ENCODE data around the gene ARTN.

The ARTN gene

GRCh38 chr1:43933386-43934100 lies at the start of gene ARTN:
Gene ARTN, plus strand, starts transcription at chr1:43933801. Its CDS starts 1,856 bp downstream, at chr1:43935657.
- H3K4me1 ChIP-seq (ENCODE audit: control insufficient read depth in 1 of 2, insufficient read depth in 2 of 2, low read length in 2 of 2), result peaks cover 15 to 21% of the 10 kb centered on the region in 2 donors
- H3K4me3 ChIP-seq (ENCODE audit: low read depth in 1 of 2, low read length in 2 of 2), result peak within 1 kb of the TSS; percentile 53
- no peak within 1 kb of the TSS for H3K27ac ChIP-seq (ENCODE audit: low read depth, low read length)
- peak within 1 kb of the TSS; percentile 7 to 20 for H3K9ac ChIP-seq (ENCODE audit: low read depth in 1 of 2, low read length in 2 of 2)
- no peaks in the 10 kb centered on the region for H3K9me3 ChIP-seq (ENCODE audit: control insufficient read depth in 1 of 2, low read length in 2 of 2)
- peaks cover 0 to 6% of the 10 kb centered on the region in 2 donors for H3K27me3 ChIP-seq (ENCODE audit: control insufficient read depth in 1 of 2, insufficient read depth in 2 of 2, low read length in 2 of 2)
- H3K36me3 ChIP-seq (ENCODE audit: control insufficient read depth in 1 of 2, insufficient read depth in 2 of 2, low read length in 2 of 2), result no peaks in the 10 kb centered on the region

GRCh38 chr1:43885279-43885801 lies 48.3 kb upstream of the ARTN start:
- no peaks in the 10 kb centered on the region for H3K36me3 ChIP-seq (ENCODE audit: control insufficient read depth in 1 of 2, insufficient read depth in 2 of 2, low read length in 2 of 2)
- no peaks in the 10 kb centered on the region for H3K9me3 ChIP-seq (ENCODE audit: control insufficient read depth in 1 of 2, low read length in 2 of 2)
- no peaks in the 10 kb centered on the region for H3K4me1 ChIP-seq (ENCODE audit: control insufficient read depth in 1 of 2, insufficient read depth in 2 of 2, low read length in 2 of 2)
- H3K27me3 ChIP-seq (ENCODE audit: control insufficient read depth in 1 of 2, insufficient read depth in 2 of 2, low read length in 2 of 2), result no peaks in the 10 kb centered on the region
- no peak overlapping the region for H3K9ac ChIP-seq (ENCODE audit: low read depth in 1 of 2, low read length in 2 of 2)
- H3K27ac ChIP-seq (ENCODE audit: low read depth, low read length), result no peak overlapping the region
- H3K4me3 ChIP-seq (ENCODE audit: low read depth in 1 of 2, low read length in 2 of 2), result no peak overlapping the region

- Histone ChIP-seq H3K9me3 (ENCODE audit: control insufficient read depth in 1 of 2, low read length in 2 of 2) (no peaks in the 10 kb centered on the region), H3K4me1 (ENCODE audit: control insufficient read depth in 1 of 2, insufficient read depth in 2 of 2, low read length in 2 of 2) (no peaks in the 10 kb centered on the region), H3K4me3 (ENCODE audit: low read depth in 1 of 2, low read length in 2 of 2) (no peak overlapping the region), H3K36me3 (ENCODE audit: control insufficient read depth in 1 of 2, insufficient read depth in 2 of 2, low read length in 2 of 2) (no peaks in the 10 kb centered on the region), H3K27ac (ENCODE audit: low read depth, low read length) (no peak overlapping the region), H3K9ac (ENCODE audit: low read depth in 1 of 2, low read length in 2 of 2) (no peak overlapping the region), H3K27me3 (ENCODE audit: control insufficient read depth in 1 of 2, insufficient read depth in 2 of 2, low read length in 2 of 2) (no peaks in the 10 kb centered on the region)
Observed at GRCh38 chr1:43887748-43888147, 45.9 kb upstream of the ARTN start.

- no peak overlapping the region for H3K4me3 ChIP-seq (ENCODE audit: low read depth in 1 of 2, low read length in 2 of 2)
- no peaks in the 10 kb centered on the region for H3K4me1 ChIP-seq (ENCODE audit: control insufficient read depth in 1 of 2, insufficient read depth in 2 of 2, low read length in 2 of 2)
- no peak overlapping the region for H3K9ac ChIP-seq (ENCODE audit: low read depth in 1 of 2, low read length in 2 of 2)
- no peak overlapping the region for H3K27ac ChIP-seq (ENCODE audit: low read depth, low read length)
- H3K36me3 ChIP-seq (ENCODE audit: control insufficient read depth in 1 of 2, insufficient read depth in 2 of 2, low read length in 2 of 2), result no peaks in the 10 kb centered on the region
- H3K27me3 ChIP-seq (ENCODE audit: control insufficient read depth in 1 of 2, insufficient read depth in 2 of 2, low read length in 2 of 2), result no peaks in the 10 kb centered on the region
- H3K9me3 ChIP-seq (ENCODE audit: control insufficient read depth in 1 of 2, low read length in 2 of 2), result no peaks in the 10 kb centered on the region
Observed at GRCh38 chr1:43890815-43891214, 42.8 kb upstream of the ARTN start.

- Histone ChIP-seq H3K4me3 (ENCODE audit: low read depth in 1 of 2, low read length in 2 of 2) (no peak overlapping the region), H3K36me3 (ENCODE audit: control insufficient read depth in 1 of 2, insufficient read depth in 2 of 2, low read length in 2 of 2) (peaks cover 0 to 1% of the 10 kb centered on the region in 2 donors), H3K9me3 (ENCODE audit: control insufficient read depth in 1 of 2, low read length in 2 of 2) (no peaks in the 10 kb centered on the region), H3K4me1 (ENCODE audit: control insufficient read depth in 1 of 2, insufficient read depth in 2 of 2, low read length in 2 of 2) (no peaks in the 10 kb centered on the region), H3K9ac (ENCODE audit: low read depth in 1 of 2, low read length in 2 of 2) (no peak overlapping the region), H3K27ac (ENCODE audit: low read depth, low read length) (no peak overlapping the region), H3K27me3 (ENCODE audit: control insufficient read depth in 1 of 2, insufficient read depth in 2 of 2, low read length in 2 of 2) (no peaks in the 10 kb centered on the region)
Observed at GRCh38 chr1:43893006-43893405, 40.6 kb upstream of the ARTN start.

GRCh38 chr1:43898981-43899380 lies 34.6 kb upstream of the ARTN start:
- Histone ChIP-seq H3K9ac (ENCODE audit: low read depth in 1 of 2, low read length in 2 of 2) (no peak overlapping the region), H3K36me3 (ENCODE audit: control insufficient read depth in 1 of 2, insufficient read depth in 2 of 2, low read length in 2 of 2) (peaks cover 0 to 8% of the 10 kb centered on the region in 2 donors), H3K27ac (ENCODE audit: low read depth, low read length) (no peak overlapping the region), H3K4me3 (ENCODE audit: low read depth in 1 of 2, low read length in 2 of 2) (no peak overlapping the region), H3K27me3 (ENCODE audit: control insufficient read depth in 1 of 2, insufficient read depth in 2 of 2, low read length in 2 of 2) (no peaks in the 10 kb centered on the region), H3K9me3 (ENCODE audit: control insufficient read depth in 1 of 2, low read length in 2 of 2) (no peaks in the 10 kb centered on the region), H3K4me1 (ENCODE audit: control insufficient read depth in 1 of 2, insufficient read depth in 2 of 2, low read length in 2 of 2) (no peaks in the 10 kb centered on the region)

GRCh38 chr1:43900386-43900785 lies 33.2 kb upstream of the ARTN start:
- H3K4me3 ChIP-seq (ENCODE audit: low read depth in 1 of 2, low read length in 2 of 2), result no peak overlapping the region
- H3K9ac ChIP-seq (ENCODE audit: low read depth in 1 of 2, low read length in 2 of 2), result no peak overlapping the region
- no peak overlapping the region for H3K27ac ChIP-seq (ENCODE audit: low read depth, low read length)
- no peaks in the 10 kb centered on the region for H3K4me1 ChIP-seq (ENCODE audit: control insufficient read depth in 1 of 2, insufficient read depth in 2 of 2, low read length in 2 of 2)
- peaks cover 0 to 8% of the 10 kb centered on the region in 2 donors for H3K36me3 ChIP-seq (ENCODE audit: control insufficient read depth in 1 of 2, insufficient read depth in 2 of 2, low read length in 2 of 2)
- no peaks in the 10 kb centered on the region for H3K9me3 ChIP-seq (ENCODE audit: control insufficient read depth in 1 of 2, low read length in 2 of 2)
- no peaks in the 10 kb centered on the region for H3K27me3 ChIP-seq (ENCODE audit: control insufficient read depth in 1 of 2, insufficient read depth in 2 of 2, low read length in 2 of 2)

- H3K4me3 ChIP-seq (ENCODE audit: low read depth in 1 of 2, low read length in 2 of 2), result no peak overlapping the region
- H3K9me3 ChIP-seq (ENCODE audit: control insufficient read depth in 1 of 2, low read length in 2 of 2), result no peaks in the 10 kb centered on the region
- H3K36me3 ChIP-seq (ENCODE audit: control insufficient read depth in 1 of 2, insufficient read depth in 2 of 2, low read length in 2 of 2), result peaks cover 0 to 8% of the 10 kb centered on the region in 2 donors
- no peak overlapping the region for H3K27ac ChIP-seq (ENCODE audit: low read depth, low read length)
- no peaks in the 10 kb centered on the region for H3K27me3 ChIP-seq (ENCODE audit: control insufficient read depth in 1 of 2, insufficient read depth in 2 of 2, low read length in 2 of 2)
- H3K9ac ChIP-seq (ENCODE audit: low read depth in 1 of 2, low read length in 2 of 2), result no peak overlapping the region
- H3K4me1 ChIP-seq (ENCODE audit: control insufficient read depth in 1 of 2, insufficient read depth in 2 of 2, low read length in 2 of 2), result no peaks in the 10 kb centered on the region
Observed at GRCh38 chr1:43901196-43901961, 32.2 kb upstream of the ARTN start.

GRCh38 chr1:43902058-43902831 lies 31.4 kb upstream of the ARTN start:
- Histone ChIP-seq H3K36me3 (ENCODE audit: control insufficient read depth in 1 of 2, insufficient read depth in 2 of 2, low read length in 2 of 2) (peaks cover 0 to 8% of the 10 kb centered on the region in 2 donors), H3K4me3 (ENCODE audit: low read depth in 1 of 2, low read length in 2 of 2) (no peak overlapping the region), H3K4me1 (ENCODE audit: control insufficient read depth in 1 of 2, insufficient read depth in 2 of 2, low read length in 2 of 2) (no peaks in the 10 kb centered on the region), H3K27ac (ENCODE audit: low read depth, low read length) (no peak overlapping the region), H3K9me3 (ENCODE audit: control insufficient read depth in 1 of 2, low read length in 2 of 2) (no peaks in the 10 kb centered on the region), H3K9ac (ENCODE audit: low read depth in 1 of 2, low read length in 2 of 2) (no peak overlapping the region), H3K27me3 (ENCODE audit: control insufficient read depth in 1 of 2, insufficient read depth in 2 of 2, low read length in 2 of 2) (no peaks in the 10 kb centered on the region)
